ENCODE results near the gene SLC2A1. TPM values are rescaled to one million over a fixed set of nuclear protein-coding genes. Genes with fewer than 3 reads are reported as not detected.

The SLC2A1 gene
- total and polyA plus RNA-seq, 9 of the 15 experiments (the other 6 are each of a cell fraction or from before 2014, with no cell fraction given): 12.6 to 153 (median 48.0) TPM

GRCh38 chr1:42951588-42951987 lies 7.1 kb downstream of the SLC2A1 start:
- intact Hi-C loops (cut with micrococcal nuclease) (no loop called here), in situ Hi-C loops (cut with MboI) (no loop called here)
- CTCF ChIA-PET (ENCODE audit: low intra/inter-chr PET ratio): interaction anchor here (0.6 kb wide), 1 partner anchor 1059 kb away, joined by 3 read pairs; no protein-coding TSS in a partner anchor
- no TSS peak for BruUV-seq (replicated peaks)
- no peak overlapping the region; the same call in 2 of the 3 replicates for H3K27ac ChIP-seq (ENCODE audit: extremely low read depth, low read depth, low read length)
- TF ChIP-seq NCOA1 (IDR thresholded peaks at IDR 0.05; ENCODE audit: low read depth): no peak
- no peak for TF ChIP-seq ZBTB40 (IDR thresholded peaks at IDR 0.05)
- TF ChIP-seq ZBTB40 (CRISPR knock-in tag; IDR thresholded peaks at IDR 0.05): peak; percentile 59; the same call in 1 of the 2 replicates
- FAIRE-seq (no peak), DNase-seq (ENCODE audit: extremely low read depth in 1 of 4, low spot score in 3 of 4) (no peak), ATAC-seq (no peak)
- peaks cover 83% of the 10 kb centered on the region for H4K20me1 ChIP-seq (replicated peaks; ENCODE audit: control insufficient read depth, insufficient read depth, low read length)
- peaks cover 89% of the 10 kb centered on the region for H3K36me3 ChIP-seq (ENCODE audit: control insufficient read depth, insufficient read depth, low read length)
- peaks cover 76 to 86% of the 10 kb centered on the region in 2 experiments for H3K4me1 ChIP-seq (replicated peaks in 1 of 2; ENCODE audit: control insufficient read depth in 2 of 2, insufficient read depth in 2 of 2, low read length in 2 of 2)
- POLR2A ChIA-PET: interaction anchor here (0.5 to 6.6 kb wide), 7 partner anchors 8 to 265 kb away, joined by 3 to 48 read pairs (median 6); no protein-coding TSS in a partner anchor
- peaks cover 61% of the 10 kb centered on the region for H3K9me1 ChIP-seq (ENCODE audit: control insufficient read depth, insufficient read depth, low read length)
- H3K79me2 ChIP-seq (ENCODE audit: control insufficient read depth, insufficient read depth, low read length): peaks cover 100% of the 10 kb centered on the region
- peak overlapping the region; percentile 74 for H3K4me2 ChIP-seq (ENCODE audit: insufficient read depth, low read length)
- H3K27me3 ChIP-seq (ENCODE audit: control insufficient read depth in 2 of 2, insufficient read depth in 2 of 2, low read length in 2 of 2): no peaks in the 10 kb centered on the region
- no peak overlapping the region for H2AFZ ChIP-seq (ENCODE audit: low read depth, low read length)
- H3K4me3 ChIP-seq: no peak overlapping the region
- no peaks in the 10 kb centered on the region for H3K9me3 ChIP-seq (replicated peaks; ENCODE audit: control insufficient read depth, insufficient read depth, low read depth, low read length)
- 87% methylated on average over 1 of the region's 1 CpG for WGBS (ENCODE audit: insufficient coverage, low coverage, missing lambda C conversion rate)
- H3K9ac ChIP-seq (ENCODE audit: insufficient read depth in 1 of 2, low read depth in 2 of 2, low read length in 2 of 2): no peak overlapping the region
